Mucosa of rectum (tissue), 2 donors: ENCODE measurements around the gene FOXJ3.

Source experiments
- H3K27ac ChIP-seq, 2 donors: one replicate each; pipeline ENCODE4 v1.7.0; 2013; ENCODE audit warnings: inconsistent platforms in 2 of 2, low read depth in 2 of 2, low read length in 2 of 2
- H3K27me3 ChIP-seq, 2 donors: one replicate each; pipeline ENCODE4 v1.7.0; 2013; ENCODE audit warnings: low read length in 2 of 2; ENCODE audit not compliant: control insufficient read depth in 2 of 2, insufficient read depth in 2 of 2
- H3K36me3 ChIP-seq, 2 donors: one replicate each; pipeline ENCODE4 v1.7.0; 2013; ENCODE audit warnings: low read length in 2 of 2; ENCODE audit not compliant: control insufficient read depth in 2 of 2, insufficient read depth in 2 of 2
- H3K4me1 ChIP-seq, 2 donors: one replicate each; pipeline ENCODE4 v1.7.0; 2013; ENCODE audit warnings: low read length in 2 of 2, mild to moderate bottlenecking in 1 of 2; ENCODE audit not compliant: control insufficient read depth in 2 of 2, insufficient read depth in 2 of 2
- H3K4me3 ChIP-seq, 2 donors: one replicate each; pipeline ENCODE4 v1.7.0; 2013; ENCODE audit warnings: low read length in 2 of 2
- H3K9ac ChIP-seq, 2 donors: one replicate each; pipeline ENCODE4 v1.7.0; 2013; ENCODE audit warnings: low read length in 2 of 2, low read depth in 1 of 2, mild to moderate bottlenecking in 1 of 2
- H3K9me3 ChIP-seq, 2 donors: one replicate each; pipeline ENCODE4 v1.7.0; 2013; ENCODE audit warnings: low read length in 2 of 2; ENCODE audit not compliant: control insufficient read depth in 2 of 2
- donor health status: healthy.
- donor health status: Normal muscosa, but diverticular disease.

The FOXJ3 gene

GRCh38 chr1:42165511-42166210 lies 169.4 kb downstream of the FOXJ3 start:
- Histone ChIP-seq H3K27ac (peak overlapping the region; percentile 84 to 88), H3K9me3 (peaks cover 0 to 2% of the 10 kb centered on the region in 2 donors), H3K9ac (peak overlapping the region; percentile 47 to 68), H3K4me3 (peak overlapping the region; percentile 41 to 61), H3K27me3 (no peaks in the 10 kb centered on the region), H3K4me1 (peaks cover 38 to 56% of the 10 kb centered on the region in 2 donors), H3K36me3 (no peaks in the 10 kb centered on the region)

GRCh38 chr1:42164551-42165420 lies 170.2 kb downstream of the FOXJ3 start, which contains the start of gene GUCA2A:
Gene GUCA2A, minus strand, starts transcription at chr1:42164745. Its CDS starts 33 bp downstream, at chr1:42164712.
- Histone ChIP-seq H3K9ac (peak within 1 kb of the TSS; percentile 52 to 76), H3K27ac (peak within 1 kb of the TSS; percentile 84 to 88)

DNA sequence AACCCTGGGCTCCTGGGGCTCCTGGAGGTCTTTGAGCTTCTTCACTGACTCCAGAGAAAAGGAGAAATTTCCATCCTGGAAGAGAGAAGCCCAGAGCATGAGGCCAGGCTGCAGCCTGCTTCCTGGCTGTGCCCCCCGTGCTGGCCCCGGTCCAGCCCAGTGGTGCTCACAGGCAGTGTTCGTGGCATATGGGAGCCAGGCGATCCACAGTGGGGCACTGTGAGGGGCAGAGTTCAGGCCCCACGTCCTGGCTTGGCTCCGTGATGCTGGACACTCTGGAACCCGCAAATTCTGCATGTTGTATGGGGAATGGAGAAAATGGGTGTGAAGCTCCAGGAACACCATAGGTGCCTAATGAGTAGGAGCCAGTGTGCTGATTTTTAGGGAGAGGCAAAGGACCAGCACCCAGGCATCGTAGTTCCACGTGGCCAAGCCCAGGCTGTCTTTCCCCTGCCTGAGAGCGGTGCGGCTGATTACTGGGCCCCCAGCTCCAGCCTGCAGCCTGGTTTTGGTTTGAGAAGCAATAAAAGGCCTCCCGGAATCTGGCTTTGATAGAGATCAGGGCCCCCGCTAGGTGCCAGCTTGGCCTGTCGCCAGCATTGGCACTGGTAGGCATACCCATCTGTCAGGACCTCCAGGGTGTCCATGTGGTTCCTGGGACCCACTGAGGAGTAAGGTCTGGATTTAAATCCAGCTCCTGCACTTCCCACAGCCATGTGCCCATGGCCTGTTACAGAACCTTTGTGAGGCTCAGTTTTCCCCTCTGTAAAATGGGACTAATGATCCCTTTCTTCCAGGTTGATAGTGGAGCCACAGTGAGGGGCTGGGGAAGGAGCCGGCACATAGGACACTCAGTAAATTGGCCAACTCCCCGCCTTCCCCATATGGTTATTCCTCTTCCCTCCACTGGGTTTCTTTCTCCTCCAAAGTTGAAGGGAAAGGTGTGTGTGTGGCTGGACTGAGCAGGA lies 171.2 kb downstream of the FOXJ3 start:
- Histone ChIP-seq H3K27ac (peak overlapping the region; percentile 84 to 88), H3K9ac (peak overlapping the region; percentile 52 to 76), H3K9me3 (peaks cover 0 to 2% of the 10 kb centered on the region in 2 donors), H3K27me3 (no peaks in the 10 kb centered on the region), H3K4me1 (peaks cover 27 to 45% of the 10 kb centered on the region in 2 donors), H3K36me3 (no peaks in the 10 kb centered on the region), H3K4me3 (peak overlapping the region; percentile 51)

More at GRCh38 chr1:42164551-42165420, 170.2 kb downstream of the FOXJ3 start, which contains the start of gene GUCA2A:
- Histone ChIP-seq H3K4me3 (peak within 1 kb of the TSS; percentile 51 to 61), H3K4me1 (peaks cover 29 to 50% of the 10 kb centered on the region in 2 donors), H3K27me3 (no peaks in the 10 kb centered on the region), H3K36me3 (no peaks in the 10 kb centered on the region), H3K9me3 (peaks cover 0 to 2% of the 10 kb centered on the region in 2 donors)

GRCh38 chr1:42163114-42163513 lies 171.9 kb downstream of the FOXJ3 start:
- no peaks in the 10 kb centered on the region for H3K36me3 ChIP-seq
- peak overlapping the region; percentile 51 for H3K4me3 ChIP-seq
- H3K27ac ChIP-seq: peak overlapping the region; percentile 84 to 88
- H3K4me1 ChIP-seq: peaks cover 24 to 38% of the 10 kb centered on the region in 2 donors
- peaks cover 0 to 2% of the 10 kb centered on the region in 2 donors for H3K9me3 ChIP-seq
- H3K9ac ChIP-seq: peak overlapping the region in 1 of 2 donors; percentile 40
- no peaks in the 10 kb centered on the region for H3K27me3 ChIP-seq

- Histone ChIP-seq H3K9me3 (peaks cover 0 to 2% of the 10 kb centered on the region in 2 donors), H3K4me1 (peaks cover 24 to 33% of the 10 kb centered on the region in 2 donors), H3K9ac (no peak overlapping the region), H3K27ac (peak overlapping the region; percentile 8 to 52), H3K27me3 (no peaks in the 10 kb centered on the region), H3K36me3 (no peaks in the 10 kb centered on the region), H3K4me3 (peak overlapping the region in 1 of 2 donors; percentile 9)
These were observed 172.9 kb downstream of the FOXJ3 start for GRCh38 chr1:42162181-42162580.

GRCh38 chr1:42158189-42158588 lies 176.8 kb downstream of the FOXJ3 start:
- H3K4me3 ChIP-seq: no peak overlapping the region
- H3K4me1 ChIP-seq: peaks cover 11 to 23% of the 10 kb centered on the region in 2 donors
- H3K9me3 ChIP-seq: peaks cover 0 to 2% of the 10 kb centered on the region in 2 donors
- no peak overlapping the region for H3K27ac ChIP-seq
- H3K9ac ChIP-seq: no peak overlapping the region
- H3K27me3 ChIP-seq: no peaks in the 10 kb centered on the region
- H3K36me3 ChIP-seq: no peaks in the 10 kb centered on the region

GRCh38 chr1:42157667-42158066 lies 177.4 kb downstream of the FOXJ3 start:
- H3K27ac ChIP-seq: no peak overlapping the region
- H3K4me3 ChIP-seq: no peak overlapping the region
- peaks cover 13 to 25% of the 10 kb centered on the region in 2 donors for H3K4me1 ChIP-seq
- H3K27me3 ChIP-seq: no peaks in the 10 kb centered on the region
- no peaks in the 10 kb centered on the region for H3K36me3 ChIP-seq
- H3K9me3 ChIP-seq: peaks cover 0 to 2% of the 10 kb centered on the region in 2 donors
- no peak overlapping the region for H3K9ac ChIP-seq

DNA sequence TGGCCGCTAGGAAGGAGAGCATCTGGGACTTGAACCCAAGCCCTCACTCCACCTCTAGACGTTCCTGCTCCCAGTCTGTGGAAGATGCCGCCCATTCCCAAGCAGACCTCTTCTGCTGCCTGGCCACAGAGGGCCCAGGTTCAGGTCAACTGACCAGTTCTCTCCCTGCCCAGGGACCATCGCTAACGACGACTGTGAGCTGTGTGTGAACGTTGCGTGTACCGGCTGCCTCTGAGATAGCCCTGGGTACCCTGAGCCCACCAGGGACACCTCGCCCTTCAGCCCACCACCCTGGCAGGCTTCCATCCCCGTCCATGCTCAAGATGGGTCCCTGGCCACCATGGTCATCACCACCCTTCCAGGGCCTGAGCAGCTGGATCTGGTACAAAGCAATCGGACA lies 179.7 kb downstream of the FOXJ3 start:
- H3K36me3 ChIP-seq: no peaks in the 10 kb centered on the region
- H3K4me3 ChIP-seq: no peak overlapping the region
- H3K4me1 ChIP-seq: peaks cover 16 to 32% of the 10 kb centered on the region in 2 donors
- H3K27ac ChIP-seq: no peak overlapping the region
- H3K9ac ChIP-seq: no peak overlapping the region
- no peaks in the 10 kb centered on the region for H3K9me3 ChIP-seq
- no peaks in the 10 kb centered on the region for H3K27me3 ChIP-seq

DNA sequence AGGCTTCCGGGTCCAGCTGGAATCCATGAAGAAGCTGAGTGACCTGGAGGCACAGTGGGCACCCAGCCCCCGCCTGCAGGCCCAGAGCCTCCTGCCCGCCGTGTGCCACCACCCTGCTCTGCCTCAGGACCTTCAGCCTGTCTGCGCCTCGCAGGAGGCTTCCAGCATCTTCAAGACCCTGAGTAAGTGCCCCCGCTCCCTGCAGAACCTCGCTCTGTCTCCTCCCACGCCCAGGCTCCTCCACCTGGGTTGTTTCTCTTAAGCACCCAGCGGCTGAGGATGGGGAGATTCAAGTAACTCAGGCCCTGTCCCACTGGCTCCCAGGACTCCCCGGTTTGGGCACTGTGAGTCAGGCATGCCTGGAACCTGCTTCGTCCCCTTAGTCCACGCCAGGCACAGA lies 180.3 kb downstream of the FOXJ3 start:
- peaks cover 16 to 32% of the 10 kb centered on the region in 2 donors for H3K4me1 ChIP-seq
- no peaks in the 10 kb centered on the region for H3K36me3 ChIP-seq
- H3K9ac ChIP-seq: no peak overlapping the region
- H3K4me3 ChIP-seq: no peak overlapping the region
- no peak overlapping the region for H3K27ac ChIP-seq
- H3K9me3 ChIP-seq: no peaks in the 10 kb centered on the region
- peaks cover 0 to 2% of the 10 kb centered on the region in 2 donors for H3K27me3 ChIP-seq
